OCI-LY1 (cell line): ENCODE results near the gene DECR2.

Source experiments
- H2AFZ ChIP-seq: fragments of 200-600 bp; sonication (generic), shearing (Covaris generic); 2 replicates; pipeline ENCODE4 v1.6.0; 2014; ENCODE audit warnings: antibody characterized with exemption, mild to moderate bottlenecking, low read length
- H3F3A ChIP-seq: fragments of 200-600 bp; sonication (generic), shearing (Covaris generic); 2 replicates; pipeline ENCODE4 v1.6.0; 2014; ENCODE audit warnings: mild to moderate bottlenecking, antibody characterized with exemption, low read length, moderate library complexity; ENCODE audit not compliant: insufficient read depth
- H3K27ac ChIP-seq: fragments of 200-600 bp; sonication (generic); 2 replicates; pipeline ENCODE4 v1.5.1; 2014; ENCODE audit warnings: low read length, mixed run types, mild to moderate bottlenecking, low read depth; ENCODE audit not compliant: poor library complexity, severe bottlenecking
- H3K27me3 ChIP-seq: fragments of 200-600 bp; sonication (generic); 2 replicates; pipeline ENCODE4 v1.6.0; 2014; ENCODE audit warnings: antibody characterized with exemption, mild to moderate bottlenecking, low read length, moderate library complexity; ENCODE audit not compliant: insufficient read depth
- H3K36me3 ChIP-seq: fragments of 200-600 bp; sonication (generic); 2 replicates; pipeline ENCODE4 v1.6.1; 2014; ENCODE audit warnings: mild to moderate bottlenecking, antibody characterized with exemption, low read length, moderate library complexity, mixed read lengths; ENCODE audit not compliant: insufficient read depth
- H3K4me1 ChIP-seq: fragments of 200-600 bp; sonication (generic); 2 replicates; pipeline ENCODE4 v1.5.1; 2014; ENCODE audit warnings: mild to moderate bottlenecking, low read length, moderate library complexity; ENCODE audit not compliant: insufficient read depth, severe bottlenecking
- H3K4me2 ChIP-seq: fragments of 200-600 bp; sonication (generic), shearing (Covaris generic); 2 replicates; pipeline ENCODE4 v1.6.1; 2014; ENCODE audit warnings: low read length
- H3K4me3 ChIP-seq: fragments of 200-600 bp; sonication (generic); 2 replicates; pipeline ENCODE4 v1.5.1; 2014; ENCODE audit warnings: low read length, low read depth, mild to moderate bottlenecking, mixed read lengths; ENCODE audit not compliant: poor library complexity, severe bottlenecking
- H3K79me2 ChIP-seq: fragments of 200-600 bp; shearing (Covaris generic); 2 replicates; pipeline ENCODE4 v1.6.1; 2016; ENCODE audit warnings: mixed run types, low read length, mixed read lengths; ENCODE audit not compliant: insufficient read depth
- H3K9ac ChIP-seq: fragments of 200-600 bp; sonication (generic), shearing (Covaris generic); 2 replicates; pipeline ENCODE4 v1.6.1; 2014; ENCODE audit warnings: mild to moderate bottlenecking, low read length, mixed read lengths
- H3K9me2 ChIP-seq: fragments of 200-600 bp; sonication (generic), shearing (Covaris generic); 2 replicates; pipeline ENCODE4 v1.6.1; 2014; ENCODE audit warnings: low read depth, mild to moderate bottlenecking, low read length, mixed read lengths
- H3K9me3 ChIP-seq: fragments of 200-600 bp; shearing (Covaris generic); 2 replicates; pipeline ENCODE4 v1.6.1; 2014; ENCODE audit warnings: low read length, mixed read lengths
- H4K20me1 ChIP-seq: fragments of 200-600 bp; sonication (generic), shearing (Covaris generic); 2 replicates; pipeline ENCODE4 v1.6.0; 2016; ENCODE audit warnings: mild to moderate bottlenecking, low read length; ENCODE audit not compliant: insufficient read depth
- CTCF ChIP-seq: fragments of 200-600 bp; sonication (generic), shearing (Covaris generic); IDR thresholded peaks from 2 replicates; pipeline ENCODE4 v1.5.1; 2017; ENCODE audit warnings: mild to moderate bottlenecking, antibody characterized with exemption, low read length, moderate library complexity, mixed read lengths
- EZH2 ChIP-seq: fragments of 200-600 bp; sonication (generic), shearing (Covaris generic); IDR thresholded peaks from 2 replicates; pipeline ENCODE4 v1.8.0; 2017; ENCODE audit warnings: borderline replicate concordance, mixed run types, mild to moderate bottlenecking, antibody characterized with exemption, low read length, moderate library complexity, mixed read lengths

Gene DECR2

GRCh38 chr16:356741-357140 is 44.9 kb upstream of the DECR2 start:
- no peaks in the 10 kb centered on the region for H3K9me2 ChIP-seq
- no peak overlapping the region for H2AFZ ChIP-seq
- H3K4me2 ChIP-seq = no peak overlapping the region
- H3F3A ChIP-seq = no peaks in the 10 kb centered on the region
- H3K36me3 ChIP-seq = no peaks in the 10 kb centered on the region
- H4K20me1 ChIP-seq = no peaks in the 10 kb centered on the region
- H3K27ac ChIP-seq = no peak overlapping the region
- H3K4me3 ChIP-seq = no peak overlapping the region
- no peaks in the 10 kb centered on the region for H3K27me3 ChIP-seq
- H3K9me3 ChIP-seq = no peaks in the 10 kb centered on the region
- H3K4me1 ChIP-seq = peaks cover 4% of the 10 kb centered on the region
- TF ChIP-seq EZH2 = no peak
- TF ChIP-seq CTCF = no peak
- 0 out of 2 replicates have a peak, but pooled peaks cover under 1% of the 10 kb centered on the region for H3K79me2 ChIP-seq
- H3K9ac ChIP-seq = no peak overlapping the region

GRCh38 chr16:359067-359763 is 42.5 kb upstream of the DECR2 start:
- TF ChIP-seq CTCF (no peak), EZH2 (no peak)
- Histone ChIP-seq H4K20me1 (no peaks in the 10 kb centered on the region), H3K9me2 (no peaks in the 10 kb centered on the region), H3K9me3 (no peaks in the 10 kb centered on the region), H3K36me3 (no peaks in the 10 kb centered on the region), H3K79me2 (no peaks in the 10 kb centered on the region), H3K9ac (no peak overlapping the region), H3K27me3 (no peaks in the 10 kb centered on the region), H3F3A (no peaks in the 10 kb centered on the region), H3K27ac (no peak overlapping the region), H3K4me3 (no peak overlapping the region), H2AFZ (no peak overlapping the region), H3K4me1 (no peaks in the 10 kb centered on the region), H3K4me2 (no peak overlapping the region)

GRCh38 chr16:359871-360697 is 41.6 kb upstream of the DECR2 start:
- Histone ChIP-seq H3K27me3 (no peaks in the 10 kb centered on the region), H3K4me1 (no peaks in the 10 kb centered on the region), H3K36me3 (no peaks in the 10 kb centered on the region), H3K27ac (no peak overlapping the region), H3K9me2 (no peaks in the 10 kb centered on the region), H3F3A (no peaks in the 10 kb centered on the region), H4K20me1 (no peaks in the 10 kb centered on the region), H3K4me2 (no peak overlapping the region), H3K4me3 (no peak overlapping the region), H3K9ac (no peak overlapping the region), H3K9me3 (no peaks in the 10 kb centered on the region), H3K79me2 (no peaks in the 10 kb centered on the region), H2AFZ (no peak overlapping the region)
- TF ChIP-seq EZH2 (no peak), CTCF (no peak)
